Measurements from ENCODE around the gene AATK.

Gene AATK

DNA sequence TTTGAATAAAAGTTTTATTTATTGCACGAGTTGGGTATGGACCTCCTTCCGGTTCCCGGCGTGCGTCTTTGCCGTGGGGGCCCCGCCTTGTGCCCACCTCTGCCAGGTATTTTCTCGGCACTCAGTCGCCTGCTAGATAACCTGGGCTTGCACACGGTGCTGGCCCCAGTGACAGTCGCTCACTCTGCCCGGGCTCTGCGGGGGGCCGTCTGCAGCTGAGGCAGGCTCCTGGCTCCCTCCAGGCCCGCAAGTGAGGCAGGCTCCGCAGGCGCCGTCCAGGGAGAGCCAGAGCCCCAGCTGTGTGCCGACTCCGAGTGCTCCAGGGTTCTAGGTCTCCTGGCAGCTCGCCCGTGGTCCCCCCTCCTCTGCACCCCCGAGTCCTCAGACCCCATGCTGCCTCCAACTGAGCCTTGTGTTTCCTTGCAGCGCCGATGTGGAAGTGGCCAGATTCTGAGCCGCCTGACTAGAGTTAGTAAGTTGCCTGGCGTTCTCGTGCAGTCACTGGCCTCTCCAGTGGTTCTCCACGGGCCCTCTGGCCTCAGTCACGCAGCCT lies 55.5 kb downstream of the AATK start:
- H3K4me3 ChIP-seq (ENCODE audit: low read depth, low read length) = no peak overlapping the region
- TF ChIP-seq CTCF (IDR thresholded peaks at IDR 0.05; ENCODE audit: insufficient read depth, low read depth, low read length, missing control alignments) = no peak

DNA sequence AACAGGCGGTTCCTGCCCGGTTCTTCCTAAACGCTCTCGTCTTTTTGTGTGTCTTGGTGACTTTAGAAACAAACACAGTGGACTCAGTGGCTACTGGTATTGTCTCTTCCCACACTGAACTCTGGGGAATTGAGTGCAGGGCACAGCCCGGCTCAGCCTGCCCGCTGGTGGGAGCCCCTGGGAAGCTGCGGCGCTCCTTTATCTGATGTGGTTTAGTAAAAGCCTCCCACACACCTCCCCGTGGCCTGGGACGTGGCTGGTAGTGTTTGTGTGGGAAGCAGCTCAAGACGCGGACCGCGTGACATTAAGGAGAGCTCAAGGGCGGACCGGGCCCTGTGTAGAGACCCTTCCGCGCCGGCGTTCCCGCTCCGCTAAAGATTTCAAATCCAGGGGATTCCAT lies 56.1 kb downstream of the AATK start:
- no peak for TF ChIP-seq CTCF (IDR thresholded peaks at IDR 0.05; ENCODE audit: insufficient read depth, low read depth, low read length, missing control alignments)
- no peak for DNase-seq (ENCODE audit: low read depth)
- H3K4me3 ChIP-seq (ENCODE audit: low read depth, low read length) = no peak overlapping the region

More for the DNA sequence above, 55.5 kb downstream of the AATK start:
- DNase-seq (ENCODE audit: low read depth) = no peak

GRCh38 chr17:81108220-81108619 lies 57.8 kb downstream of the AATK start:
- no peak for TF ChIP-seq CTCF (IDR thresholded peaks at IDR 0.05; ENCODE audit: insufficient read depth, low read depth, low read length, missing control alignments)
- no peak overlapping the region for H3K4me3 ChIP-seq (ENCODE audit: low read depth, low read length)
- no peak for DNase-seq (ENCODE audit: low read depth)

- no peak for DNase-seq (ENCODE audit: low read depth)
- H3K4me3 ChIP-seq (ENCODE audit: low read depth, low read length) = no peak overlapping the region
- no peak for TF ChIP-seq CTCF (IDR thresholded peaks at IDR 0.05; ENCODE audit: insufficient read depth, low read depth, low read length, missing control alignments)
Measured at GRCh38 chr17:81106716-81107115, 59.3 kb downstream of the AATK start.

- no peak for TF ChIP-seq CTCF (IDR thresholded peaks at IDR 0.05; ENCODE audit: insufficient read depth, low read depth, low read length, missing control alignments)
- H3K4me3 ChIP-seq (ENCODE audit: low read depth, low read length) = no peak overlapping the region
- no peak for DNase-seq (ENCODE audit: low read depth)
Measured at GRCh38 chr17:81103379-81103778, 62.6 kb downstream of the AATK start.

GRCh38 chr17:81102869-81103268 lies 63.2 kb downstream of the AATK start:
- TF ChIP-seq CTCF (IDR thresholded peaks at IDR 0.05; ENCODE audit: insufficient read depth, low read depth, low read length, missing control alignments) = no peak
- no peak for DNase-seq (ENCODE audit: low read depth)
- H3K4me3 ChIP-seq (ENCODE audit: low read depth, low read length) = no peak overlapping the region

GRCh38 chr17:81102352-81102751 lies 63.7 kb downstream of the AATK start:
- no peak for TF ChIP-seq CTCF (IDR thresholded peaks at IDR 0.05; ENCODE audit: insufficient read depth, low read depth, low read length, missing control alignments)

More at GRCh38 chr17:81102352-81102751, 63.7 kb downstream of the AATK start:
- H3K4me3 ChIP-seq (ENCODE audit: low read depth, low read length) = no peak overlapping the region
- DNase-seq (ENCODE audit: low read depth) = no peak
